Measurements from ENCODE around the gene CD72.

The CD72 gene, protein sequence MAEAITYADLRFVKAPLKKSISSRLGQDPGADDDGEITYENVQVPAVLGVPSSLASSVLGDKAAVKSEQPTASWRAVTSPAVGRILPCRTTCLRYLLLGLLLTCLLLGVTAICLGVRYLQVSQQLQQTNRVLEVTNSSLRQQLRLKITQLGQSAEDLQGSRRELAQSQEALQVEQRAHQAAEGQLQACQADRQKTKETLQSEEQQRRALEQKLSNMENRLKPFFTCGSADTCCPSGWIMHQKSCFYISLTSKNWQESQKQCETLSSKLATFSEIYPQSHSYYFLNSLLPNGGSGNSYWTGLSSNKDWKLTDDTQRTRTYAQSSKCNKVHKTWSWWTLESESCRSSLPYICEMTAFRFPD

DNA sequence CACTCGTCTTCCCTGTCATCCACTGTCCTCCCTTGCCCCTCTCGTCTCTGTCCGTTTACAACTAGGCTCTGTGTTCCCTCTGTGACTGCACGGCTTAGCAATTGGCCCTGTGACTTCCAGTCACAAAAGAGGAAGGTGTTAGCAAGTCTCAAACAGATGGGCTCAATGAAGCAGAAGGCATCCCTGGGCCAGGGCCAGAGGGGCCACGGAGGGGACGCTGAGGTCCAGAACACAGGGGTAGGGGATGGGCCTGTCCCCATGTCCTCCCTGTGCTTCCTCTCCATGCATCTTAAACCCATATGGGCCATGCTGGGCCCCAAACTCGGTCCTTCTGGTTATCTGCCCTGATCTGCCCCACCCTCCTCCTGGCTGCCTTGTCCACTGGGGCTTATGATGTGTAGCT is at the start of gene CD72:
TSS of gene CD72 (minus strand) at position 89 of the 403 bp plus-strand sequence. CDS start 110 bp downstream, outside the sequence.
- peak; percentile 59 for DNase-seq

DNA sequence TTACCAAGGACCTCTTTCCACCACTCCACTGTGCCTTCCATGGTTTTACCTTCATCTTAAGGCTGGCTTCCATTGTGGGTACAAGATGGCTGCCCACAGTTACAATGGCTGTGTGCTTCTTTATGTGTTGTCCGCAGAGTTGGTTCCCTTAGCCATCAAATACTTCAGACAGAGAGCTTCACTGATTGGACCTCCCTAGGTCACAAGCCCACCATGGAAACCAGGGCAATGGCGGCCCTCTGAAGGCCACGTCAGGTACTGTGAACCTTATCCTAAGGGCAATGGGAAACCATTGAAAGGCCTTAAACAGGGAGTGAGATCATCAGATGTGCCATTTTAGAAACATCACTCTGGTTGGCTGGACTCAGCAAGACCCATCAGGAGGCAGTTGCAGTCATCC is 49.7 kb upstream of the CD72 start:
- no peak for DNase-seq

DNA sequence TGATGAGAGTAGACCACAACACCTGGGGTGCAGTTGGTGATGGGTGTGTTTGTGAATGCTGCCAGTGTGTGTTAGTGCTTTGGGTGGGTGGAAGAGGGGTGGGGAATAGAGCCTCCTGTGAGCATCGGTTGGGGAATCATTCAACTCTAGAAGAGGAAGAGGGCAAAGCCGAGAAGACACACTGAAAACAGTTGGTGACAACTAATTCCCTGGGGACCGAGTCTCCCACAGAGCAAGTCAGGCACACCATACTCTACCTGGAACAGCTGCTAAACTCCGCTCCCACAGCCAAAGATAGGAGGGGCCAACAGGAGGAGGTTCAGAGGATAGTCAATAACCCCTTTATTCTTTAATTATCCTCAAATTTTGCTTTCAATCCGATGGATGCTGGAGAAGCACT is 48.3 kb upstream of the CD72 start:
- no peak for DNase-seq

DNA sequence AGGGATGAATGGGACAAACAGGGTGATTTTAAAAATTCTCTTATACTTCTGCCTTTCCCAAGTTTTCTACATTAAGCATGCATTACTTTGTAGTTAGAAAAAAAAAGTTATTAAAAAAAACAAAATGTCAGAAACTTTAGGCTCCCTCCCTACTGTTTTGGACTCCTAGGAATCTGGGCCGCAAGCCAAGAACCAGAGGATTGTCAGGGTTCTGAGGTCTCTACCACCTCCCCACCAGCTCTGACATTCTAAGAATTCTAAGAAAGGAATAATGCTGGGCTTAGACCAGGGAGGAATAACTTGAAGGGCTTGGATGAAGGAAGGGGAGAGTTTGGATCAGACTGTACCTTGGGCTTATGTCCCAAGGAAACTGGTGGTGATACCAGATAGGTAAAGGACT is 47.8 kb upstream of the CD72 start:
- DNase-seq = no peak

DNA sequence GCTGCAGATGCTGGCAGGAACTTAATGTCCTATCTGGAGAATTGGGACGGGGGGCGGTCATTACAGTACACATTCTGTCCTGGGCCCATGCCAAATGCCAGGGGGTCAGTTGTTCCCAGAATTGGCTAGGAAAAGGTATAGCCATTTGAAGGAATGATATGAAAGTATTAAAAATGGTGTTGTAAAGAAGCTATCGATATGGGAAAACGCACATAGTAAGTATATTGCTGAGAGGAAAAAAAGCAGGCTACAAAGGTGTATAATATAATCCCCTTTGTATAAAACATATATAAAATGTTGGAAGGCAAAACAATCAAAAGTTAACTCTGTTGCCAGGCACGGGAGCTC is 47.2 kb upstream of the CD72 start:
- no peak for DNase-seq

DNA sequence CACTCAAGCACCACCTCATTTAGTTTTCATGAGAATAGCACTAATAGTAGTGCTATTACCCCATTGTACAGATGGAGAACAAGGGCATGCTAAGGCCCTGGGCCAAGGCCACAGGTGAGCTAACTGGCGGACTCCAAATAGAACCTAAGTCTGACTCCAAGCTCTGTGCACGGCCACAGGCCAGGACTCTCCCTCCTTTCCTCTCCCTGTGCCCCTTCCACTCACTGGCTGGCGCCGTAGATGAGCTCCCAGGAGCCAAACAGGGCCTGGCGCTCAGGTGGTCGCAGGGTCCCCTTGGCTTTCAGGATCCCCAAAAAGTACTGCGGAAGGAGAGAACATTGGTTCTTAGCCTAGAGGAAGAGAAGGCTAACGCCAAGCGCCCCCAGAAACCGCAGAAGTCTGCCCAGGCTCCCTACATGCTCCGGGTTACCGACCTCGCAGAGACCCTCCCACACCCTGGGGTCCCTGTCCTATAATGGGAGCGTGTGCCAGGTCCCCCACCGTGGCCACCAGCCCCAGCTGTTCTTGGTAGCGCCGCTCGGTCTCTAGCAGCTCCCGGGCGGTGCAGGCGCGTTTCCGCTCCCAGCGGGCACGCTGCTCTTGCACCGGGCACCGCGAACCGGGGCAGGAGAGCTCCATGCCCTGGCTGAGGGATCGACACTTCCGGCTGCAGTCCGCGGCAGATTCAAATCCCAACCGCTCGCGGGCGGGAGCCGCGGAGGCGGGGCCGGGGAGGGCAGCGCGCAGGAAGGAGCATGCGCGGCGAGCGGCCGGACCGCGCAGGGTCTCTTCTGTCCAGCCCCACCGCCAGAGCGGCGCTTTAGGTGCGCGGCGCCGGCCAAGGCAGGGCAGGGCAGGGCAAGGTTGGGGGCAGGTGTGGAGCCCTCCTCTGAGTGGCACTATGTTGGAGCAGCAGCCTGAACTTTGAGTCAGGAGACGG is 46.6 kb upstream of the CD72 start, which contains the start of gene ARHGEF39:
TSS of gene ARHGEF39 (minus strand) at position 665 of the 940 bp plus-strand sequence. CDS start at position 639, 26 bp downstream.
- DNase-seq = peak; percentile 92

DNA sequence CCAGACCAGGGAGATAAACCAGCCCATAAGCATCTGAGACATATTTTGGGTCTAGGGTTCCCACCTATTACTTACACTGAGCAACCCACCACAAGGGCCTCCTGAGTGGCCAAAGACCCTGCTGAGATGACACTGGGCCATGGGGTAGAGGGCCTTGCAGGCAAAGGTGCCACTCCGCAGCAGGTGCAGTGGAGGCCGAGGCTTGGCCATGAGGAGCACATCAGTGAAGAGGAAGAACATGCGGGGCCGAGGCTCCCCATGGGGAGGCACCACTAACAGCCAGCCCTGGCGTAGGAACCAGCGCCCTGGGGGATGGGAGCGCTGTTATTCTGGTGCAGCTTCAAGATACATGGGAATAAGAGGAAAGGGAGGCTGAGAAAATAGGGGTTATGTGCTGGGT is 44.2 kb upstream of the CD72 start:
- no peak for DNase-seq

DNA sequence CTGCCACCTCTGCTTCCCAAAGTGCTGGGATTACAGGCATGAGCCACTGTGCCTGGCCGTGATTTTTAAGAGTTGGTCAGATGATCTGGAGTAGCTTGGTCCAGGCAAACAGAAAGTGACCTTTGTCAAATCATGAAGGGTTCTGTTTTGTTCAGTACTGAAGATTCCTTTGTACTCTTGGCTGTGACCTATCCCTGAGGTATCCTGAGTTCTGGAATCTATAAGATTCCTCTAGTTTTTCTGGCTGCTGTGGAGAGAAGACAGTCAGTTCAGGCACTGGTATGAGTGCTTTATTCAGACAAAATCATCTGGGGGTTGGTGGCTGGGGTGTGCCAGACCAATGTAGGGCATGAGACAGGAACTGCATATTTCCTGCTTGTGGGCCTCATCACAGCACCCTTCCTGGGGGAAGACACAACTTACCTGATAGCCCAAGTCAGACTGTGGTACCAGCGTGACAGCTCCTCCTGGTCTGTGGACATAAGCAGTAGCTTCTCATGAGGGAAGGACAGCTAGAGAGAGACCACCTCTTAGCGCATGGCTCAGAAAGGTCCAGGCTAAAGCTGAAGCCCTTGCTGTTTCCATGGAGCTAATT is 43.6 kb upstream of the CD72 start:
- DNase-seq = no peak

DNA sequence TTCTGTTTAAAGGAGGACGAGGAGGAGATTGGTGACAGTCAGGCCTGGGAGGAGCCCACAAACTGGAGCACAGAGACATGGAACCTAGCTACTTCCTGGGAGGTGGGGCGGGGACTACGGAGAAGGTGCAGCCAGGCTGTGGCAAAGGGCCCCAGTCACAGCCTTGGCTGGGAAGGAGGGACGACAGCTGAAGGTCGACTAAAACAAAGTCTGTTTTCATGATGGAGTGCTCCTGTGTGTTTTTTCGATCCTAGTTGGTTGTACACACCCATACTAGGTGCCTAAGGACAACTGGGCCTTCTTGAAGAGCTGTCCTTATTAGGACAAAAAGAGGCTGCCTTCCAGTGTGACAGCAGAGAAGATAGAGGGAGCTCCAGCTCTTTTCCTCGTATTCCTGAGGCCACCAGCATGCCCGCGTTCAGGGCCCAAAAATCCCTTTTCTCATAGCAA is 42.8 kb upstream of the CD72 start:
- peak; percentile 44 for DNase-seq

DNA sequence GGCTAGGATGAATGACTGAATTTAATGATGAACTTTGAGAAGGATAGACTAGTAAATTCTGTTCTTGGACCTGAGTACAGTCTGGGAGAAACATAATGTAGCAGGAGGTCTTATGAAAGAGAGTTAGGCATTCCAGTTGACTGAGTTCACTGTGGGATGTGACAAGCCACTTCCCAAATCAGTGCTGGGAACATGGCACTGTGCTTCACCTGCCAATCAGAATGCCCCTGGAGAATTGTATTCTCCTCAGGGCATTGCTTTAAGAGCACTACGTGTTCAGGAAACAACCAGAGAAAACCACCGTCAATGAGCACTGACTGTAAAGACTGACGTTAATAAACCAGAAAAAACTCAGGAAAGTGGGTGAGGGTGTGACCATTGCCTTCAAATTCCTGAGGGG is 41.1 kb upstream of the CD72 start:
- DNase-seq = no peak

DNA sequence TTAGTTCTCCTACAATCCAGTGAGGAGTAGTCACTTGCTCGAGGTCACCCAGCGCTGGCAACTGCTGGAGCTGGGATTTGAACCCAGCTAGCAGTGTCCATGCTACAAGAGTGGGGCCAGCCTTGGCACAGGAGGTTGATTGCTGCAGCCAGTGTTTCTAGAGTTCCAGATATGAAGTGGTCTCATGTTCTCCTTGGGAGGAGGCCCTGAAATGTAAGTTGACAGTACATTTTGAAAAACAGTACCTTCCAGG is 40.7 kb upstream of the CD72 start:
- DNase-seq = peak; percentile 63

DNA sequence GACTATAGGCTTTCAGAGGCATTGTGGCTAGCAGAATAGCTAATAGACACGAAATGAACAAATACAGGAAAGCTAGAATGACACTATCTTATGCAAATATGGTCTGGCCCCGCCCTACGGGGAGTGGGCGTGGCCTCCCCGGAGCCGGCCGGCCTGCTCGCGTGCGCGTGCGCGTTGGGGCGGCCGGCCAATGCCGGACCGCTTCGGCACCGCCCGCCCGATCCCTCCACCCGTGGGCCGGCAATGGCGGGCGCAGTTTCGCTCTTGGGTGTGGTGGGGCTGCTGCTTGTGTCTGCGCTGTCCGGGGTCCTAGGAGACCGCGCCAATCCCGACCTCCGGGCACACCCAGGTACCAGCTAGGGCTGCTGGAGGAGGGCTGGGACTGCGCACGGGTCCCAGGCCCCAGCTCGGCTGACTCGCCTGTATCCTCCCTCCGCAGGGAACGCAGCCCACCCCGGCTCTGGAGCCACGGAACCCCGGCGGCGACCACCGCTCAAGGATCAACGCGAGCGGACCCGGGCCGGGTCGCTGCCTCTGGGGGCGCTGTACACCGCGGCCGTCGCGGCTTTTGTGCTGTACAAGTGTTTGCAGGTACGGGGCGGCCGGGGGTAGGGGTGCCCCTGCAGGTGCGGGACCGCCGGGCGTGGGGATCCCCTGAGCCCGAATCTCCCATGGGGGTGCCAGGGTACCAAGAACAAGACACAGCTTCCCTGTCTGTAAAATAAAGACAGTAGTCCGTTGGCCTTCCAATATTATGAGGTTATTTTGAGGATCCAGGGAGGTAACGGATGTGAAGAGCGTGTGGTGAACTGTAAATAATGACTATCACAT is 40.1 kb upstream of the CD72 start, which contains the start of gene CCDC107:
TSS of gene CCDC107 (plus strand) at position 156 of the 831 bp plus-strand sequence. CDS start at position 244, 88 bp downstream.
- peak; percentile 94 for DNase-seq

DNA sequence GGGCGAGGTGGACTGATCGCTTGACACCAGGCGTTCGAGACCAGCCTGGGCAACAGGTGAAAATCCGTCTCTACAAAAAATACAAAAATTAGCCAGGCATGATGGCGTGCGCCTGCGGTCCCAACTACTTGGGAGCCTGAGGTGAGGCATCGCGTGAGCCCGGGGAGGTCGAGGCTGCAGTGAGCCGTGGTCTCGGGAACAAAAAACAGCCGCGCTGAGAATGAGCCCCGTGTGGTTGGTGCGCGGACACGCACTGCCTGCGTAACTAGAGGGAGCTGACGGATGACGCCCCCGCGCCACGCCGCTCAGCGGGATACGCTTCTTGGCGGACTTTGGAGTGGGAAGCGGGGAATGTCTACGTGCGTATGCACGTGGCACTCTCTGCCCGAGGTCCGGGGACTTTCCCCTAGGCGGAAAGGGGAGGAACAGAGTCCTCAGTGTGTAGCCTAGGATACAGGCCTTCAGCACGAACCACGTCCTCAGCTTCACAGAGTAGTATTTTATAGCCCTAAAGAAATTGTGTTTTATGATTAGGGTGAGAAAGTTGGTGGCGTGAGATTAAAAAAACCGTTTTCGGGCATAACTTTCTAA is 39.4 kb upstream of the CD72 start, which contains the start of gene RMRP:
TSS of gene RMRP (minus strand) at position 474 of the 591 bp plus-strand sequence.
- peak; percentile 99 for DNase-seq

DNA sequence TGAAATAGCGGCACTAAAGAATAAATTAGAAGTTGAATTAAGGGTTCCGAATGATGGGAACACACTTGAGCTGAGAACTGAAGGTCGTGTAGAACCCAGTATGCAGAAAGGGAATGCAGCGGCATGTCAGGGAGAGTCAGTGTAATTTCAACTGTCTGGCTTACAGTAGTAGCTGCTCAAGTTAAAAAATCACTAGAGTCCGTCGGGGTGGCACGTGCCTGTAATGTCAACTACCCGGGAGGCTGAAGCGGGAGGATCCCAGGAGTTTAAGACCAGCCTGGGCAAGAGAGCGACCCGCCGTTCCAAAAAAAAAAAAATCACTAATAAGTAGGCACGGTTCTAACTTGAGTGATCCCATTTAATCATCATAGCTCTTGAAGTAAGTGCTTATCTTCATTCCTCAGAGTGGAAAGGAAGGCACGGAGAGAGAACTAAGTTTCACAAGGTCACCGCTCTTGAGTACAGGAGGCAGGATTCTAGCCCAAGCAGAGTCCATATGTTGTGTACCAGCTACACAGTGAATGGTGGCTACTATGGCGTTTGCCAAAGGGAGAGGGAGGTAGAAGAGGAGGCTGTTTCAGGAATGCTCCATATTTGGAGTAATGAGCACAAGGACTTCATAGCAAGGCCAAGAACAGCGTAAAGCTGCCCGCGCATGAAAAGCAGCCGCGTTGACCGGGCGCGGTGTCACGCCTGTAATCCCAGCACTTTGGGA is 38.8 kb upstream of the CD72 start:
- DNase-seq = peak; percentile 60

DNA sequence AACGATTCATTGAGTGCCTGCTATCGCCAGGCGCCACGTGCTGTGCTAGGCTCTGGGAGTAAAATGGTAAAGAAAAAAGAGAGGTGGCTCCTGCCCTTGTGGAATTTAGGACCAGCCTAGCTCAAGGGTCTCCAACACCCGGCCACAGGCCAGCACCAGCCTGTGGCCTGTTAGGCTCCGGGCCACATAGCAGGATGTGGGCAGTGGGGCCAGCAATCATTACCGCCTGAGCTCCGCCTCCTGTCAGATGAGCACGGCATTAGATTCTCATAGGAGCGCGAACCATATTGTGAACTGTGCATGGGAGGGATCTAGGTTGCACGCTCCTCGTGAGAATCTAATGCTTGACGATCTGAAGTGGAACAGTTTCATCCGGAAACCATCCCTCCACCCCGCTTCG is 38.1 kb upstream of the CD72 start:
- peak; percentile 60 for DNase-seq

DNA sequence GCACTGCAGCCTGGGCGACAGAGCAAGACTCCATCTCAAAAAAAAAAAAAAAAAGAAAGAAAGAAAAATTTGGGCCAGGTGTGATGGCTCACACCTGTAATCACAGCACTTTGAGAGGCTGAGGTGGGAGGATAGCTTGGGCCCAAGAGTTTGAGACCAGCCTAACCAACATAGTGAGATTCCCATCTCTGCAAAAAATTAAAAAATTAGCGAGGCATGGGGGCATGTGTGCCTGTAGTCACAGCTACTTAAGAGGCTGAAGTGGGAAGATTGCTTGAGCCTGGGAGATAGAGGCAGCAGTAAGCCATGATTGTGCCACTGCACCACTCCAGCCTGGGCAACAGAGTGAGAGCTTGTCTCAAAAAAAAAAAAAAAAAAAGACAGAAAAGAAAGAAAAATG is 35.4 kb upstream of the CD72 start:
- DNase-seq = no peak

DNA sequence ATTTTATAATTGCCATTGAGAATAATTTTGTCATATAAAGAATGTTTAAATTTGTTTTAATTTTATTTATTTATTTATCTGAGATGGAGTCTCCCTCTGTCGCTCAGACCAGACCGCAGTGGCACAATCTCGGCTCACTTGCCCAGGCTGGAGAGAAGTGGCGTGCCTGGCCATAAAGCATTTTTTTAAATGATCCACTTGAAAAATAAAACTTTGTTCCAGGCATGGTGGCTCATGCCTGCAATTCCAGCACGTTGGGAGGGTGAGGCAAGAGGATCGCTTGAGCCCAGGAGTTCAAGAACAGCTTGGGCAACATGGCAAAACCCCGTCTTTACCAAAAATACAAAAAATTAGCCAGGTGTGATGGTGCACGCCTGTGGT is 34.6 kb upstream of the CD72 start:
- DNase-seq = no peak

DNA sequence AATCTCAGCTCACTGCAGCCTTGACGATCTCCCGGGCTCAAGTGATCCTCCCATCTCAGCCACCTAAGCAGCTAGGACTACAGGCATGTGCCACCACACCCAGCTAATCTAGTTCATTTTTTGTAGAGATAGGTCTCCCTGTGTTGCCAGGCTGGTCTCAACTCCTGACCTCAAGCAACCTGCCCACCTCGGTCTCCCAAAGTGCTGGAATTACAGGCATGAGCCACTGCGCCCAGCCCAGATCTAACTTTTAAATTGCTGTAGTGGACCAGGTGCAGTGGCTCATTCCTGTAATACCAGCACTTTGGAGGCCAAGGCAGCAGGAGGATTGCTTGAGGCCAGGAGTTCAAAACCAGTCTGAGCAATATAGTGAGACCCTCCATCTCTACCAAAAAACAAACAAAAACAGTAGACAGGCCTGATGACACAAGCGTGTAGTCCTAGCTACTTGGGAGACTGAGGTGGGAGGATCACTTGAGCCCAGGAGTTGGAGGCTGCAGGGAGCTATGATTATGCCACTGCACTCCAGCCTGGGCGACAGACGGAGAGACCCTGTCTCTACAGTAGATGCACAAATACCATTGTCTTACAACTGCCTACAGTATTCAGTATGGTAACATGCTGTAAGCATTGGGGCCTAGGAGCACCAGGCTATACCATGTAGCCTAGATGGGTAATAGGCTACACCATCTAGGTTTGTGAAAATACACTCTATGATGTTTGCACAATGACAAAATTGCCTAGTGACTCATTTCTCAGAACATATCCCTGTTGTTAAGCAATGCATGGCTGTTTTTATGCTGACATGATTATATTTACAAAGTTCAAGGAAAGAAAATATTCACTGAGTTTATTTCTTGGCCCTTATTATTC is 34.0 kb upstream of the CD72 start:
- DNase-seq = peak; percentile 31

DNA sequence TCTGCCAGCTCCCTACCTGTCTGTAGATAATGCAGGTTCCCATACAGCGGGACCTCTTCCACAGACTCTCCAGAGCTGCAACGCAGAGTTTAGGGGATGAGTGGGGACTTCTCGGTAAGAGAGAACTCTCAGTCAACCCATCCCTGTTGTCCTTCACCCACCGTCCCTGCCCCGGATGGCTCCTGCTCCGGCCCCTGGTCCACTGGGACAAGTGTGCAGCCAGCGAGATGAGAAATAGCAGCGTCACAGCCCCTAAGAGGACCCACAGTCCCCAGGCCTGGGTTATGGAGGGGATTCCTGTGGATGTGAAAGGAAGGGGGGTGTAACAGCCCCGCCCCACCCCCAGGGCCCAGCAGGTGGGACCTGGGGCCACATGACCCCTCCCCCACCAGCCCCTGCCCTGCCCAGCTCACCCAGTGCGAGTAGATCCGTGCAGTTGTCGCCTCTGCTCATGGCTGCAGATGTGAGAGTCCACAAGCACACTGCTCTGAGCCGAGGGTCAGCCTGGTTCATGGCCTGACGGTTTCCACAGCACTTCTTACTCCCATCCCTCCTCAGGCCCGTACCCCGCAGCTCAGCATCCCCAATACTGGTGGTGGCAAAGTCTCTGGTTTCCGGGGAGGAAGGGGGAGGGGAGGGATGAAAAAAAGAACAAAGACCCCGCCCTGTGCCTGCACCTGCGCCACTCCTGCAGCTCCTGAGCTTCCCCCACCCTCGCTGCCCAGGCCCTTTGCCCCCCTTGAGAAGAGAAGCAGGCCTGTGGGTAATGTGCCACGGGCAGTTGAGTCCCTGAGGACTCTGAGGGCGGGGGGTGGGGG is 32.3 kb upstream of the CD72 start, which contains the start of gene SIT1:
TSS of gene SIT1 (minus strand) at position 591 of the 818 bp plus-strand sequence. CDS start at position 513, 78 bp downstream.
- DNase-seq = no peak
